WTC11 (cell line): ENCODE measurements around the gene ANKRD52. TPM values are rescaled to one million over a fixed set of nuclear protein-coding genes. Genes with fewer than 3 reads are reported as not detected.

Experiments used
- ATAC-seq: fragments of 200-7000 bp; cut with Tn5 transposase; 2 replicates; pipeline ENCODE4 v1.10.0; 2021; ENCODE audit warnings: mild to moderate bottlenecking, moderate library complexity
- CTCF ChIA-PET: fragments of 300-600 bp; sonication (Branson Sonifier 250); formaldehyde crosslinking; loops from one replicate; lab custom pipeline; 2021; ENCODE audit warnings: antibody characterized with exemption; lab: Charles Lee
- POLR2A ChIA-PET: fragments of 350-600 bp; sonication (Branson Sonifier 250); formaldehyde crosslinking; loops from one replicate; lab custom pipeline; 2021; ENCODE audit warnings: antibody characterized with exemption; lab: Charles Lee
- DNase-seq: peaks from one replicate; pipeline ENCODE4 v3.0.0; 2021; ENCODE audit warnings: low spot score
- H3K27ac Mint-ChIP-seq: 2 replicates; pipeline ENCODE4 v1.8.0; 2021; ENCODE audit warnings: mixed read lengths
- H3K27me3 Mint-ChIP-seq: 2 replicates; pipeline ENCODE4 v1.8.0; 2021; ENCODE audit warnings: low read depth, mild to moderate bottlenecking, moderate library complexity, mixed read lengths
- H3K36me3 Mint-ChIP-seq: 2 replicates; pipeline ENCODE4 v1.8.0; 2021; ENCODE audit warnings: mixed read lengths
- H3K4me1 Mint-ChIP-seq: 2 replicates; pipeline ENCODE4 v1.8.0; 2022; ENCODE audit warnings: mixed read lengths
- H3K4me3 Mint-ChIP-seq: 2 replicates; pipeline ENCODE4 v1.8.0; 2021; ENCODE audit warnings: mild to moderate bottlenecking, moderate library complexity, mixed read lengths
- H3K9me3 Mint-ChIP-seq: 2 replicates; pipeline ENCODE4 v1.8.0; 2021; ENCODE audit warnings: mixed read lengths
- AR ChIP-seq: fragments of 250-450 bp; sonication (Bioruptor Pico); IDR thresholded peaks from 2 replicates; pipeline ENCODE4 v1.9.0; 2021; ENCODE audit warnings: mild to moderate bottlenecking
- ATF1 ChIP-seq: sonication (generic); formaldehyde crosslinking; IDR thresholded peaks from 2 replicates; pipeline ENCODE4 v1.8.1; 2023; ENCODE audit warnings: mild to moderate bottlenecking, moderate library complexity, missing genetic modification reagents
- ATF6 ChIP-seq: sonication (generic); formaldehyde crosslinking; IDR thresholded peaks from 2 replicates; pipeline ENCODE4 v1.8.1; 2023; ENCODE audit warnings: mild to moderate bottlenecking, missing genetic modification reagents
- CREB1 ChIP-seq: sonication (generic); formaldehyde crosslinking; IDR thresholded peaks from 2 replicates; pipeline ENCODE4 v1.8.0; 2023; ENCODE audit warnings: mild to moderate bottlenecking, missing genetic modification reagents
- ELF4 ChIP-seq: sonication (generic); formaldehyde crosslinking; IDR thresholded peaks from 2 replicates; pipeline ENCODE4 v1.8.1; 2022; ENCODE audit warnings: low read depth, mild to moderate bottlenecking, moderate library complexity, missing genetic modification reagents
- ERG ChIP-seq: fragments of 250-450 bp; sonication (Bioruptor Pico); IDR thresholded peaks from 2 replicates; pipeline ENCODE4 v1.8.0; 2021; ENCODE audit warnings: mild to moderate bottlenecking
- FOXK1 ChIP-seq: sonication (generic); formaldehyde crosslinking; IDR thresholded peaks from 2 replicates; pipeline ENCODE4 v1.8.0; 2022; ENCODE audit warnings: mild to moderate bottlenecking, moderate library complexity, missing genetic modification reagents
- FOXP1 ChIP-seq: sonication (generic); formaldehyde crosslinking; IDR thresholded peaks from 2 replicates; pipeline ENCODE4 v1.8.0; 2022; ENCODE audit warnings: missing genetic modification reagents, mild to moderate bottlenecking, moderate library complexity, borderline replicate concordance
- FOXP4 ChIP-seq: sonication (generic); formaldehyde crosslinking; IDR thresholded peaks from 2 replicates; pipeline ENCODE4 v1.8.0; 2022; ENCODE audit warnings: mild to moderate bottlenecking, missing genetic modification reagents
- GRHL2 ChIP-seq: fragments of 250-450 bp; sonication (Bioruptor Pico); IDR thresholded peaks from 2 replicates; pipeline ENCODE4 v1.8.0; 2022; ENCODE audit warnings: mild to moderate bottlenecking, moderate library complexity; ENCODE audit not compliant: insufficient replicate concordance, severe bottlenecking
- KAT7 ChIP-seq: sonication (generic); formaldehyde crosslinking; IDR thresholded peaks from 2 replicates; pipeline ENCODE4 v1.8.1; 2023; ENCODE audit warnings: missing genetic modification reagents, mild to moderate bottlenecking, borderline replicate concordance
- NFE2L1 ChIP-seq: sonication (generic); formaldehyde crosslinking; IDR thresholded peaks from 2 replicates; pipeline ENCODE4 v1.8.1; 2023; ENCODE audit warnings: missing genetic modification reagents
- NR1H2 ChIP-seq: sonication (generic); formaldehyde crosslinking; IDR thresholded peaks from 2 replicates; pipeline ENCODE4 v1.9.0; 2021; ENCODE audit warnings: mild to moderate bottlenecking, moderate library complexity, missing genetic modification reagents
- NR3C1 ChIP-seq: sonication (generic); formaldehyde crosslinking; conservative IDR thresholded peaks from 2 replicates; pipeline ENCODE4 v1.8.1; 2023; ENCODE audit warnings: low read depth, mild to moderate bottlenecking, missing genetic modification reagents
- SMAD3 ChIP-seq: sonication (generic); formaldehyde crosslinking; IDR thresholded peaks from 2 replicates; pipeline ENCODE4 v1.8.0; 2022; ENCODE audit warnings: missing genetic modification reagents, mild to moderate bottlenecking, borderline replicate concordance
- SMAD4 ChIP-seq: sonication (generic); formaldehyde crosslinking; IDR thresholded peaks from 2 replicates; pipeline ENCODE4 v1.8.0; 2022; ENCODE audit warnings: mild to moderate bottlenecking, missing genetic modification reagents
- USF1 ChIP-seq: sonication (generic); formaldehyde crosslinking; IDR thresholded peaks from 2 replicates; pipeline ENCODE4 v1.8.0; 2022; ENCODE audit warnings: mild to moderate bottlenecking, missing genetic modification reagents
- ZNF281 ChIP-seq: sonication (generic); formaldehyde crosslinking; IDR thresholded peaks from 2 replicates; pipeline ENCODE4 v1.8.0; 2023; ENCODE audit warnings: mild to moderate bottlenecking, missing genetic modification reagents
- ZNF317 ChIP-seq: sonication (generic); formaldehyde crosslinking; IDR thresholded peaks from 2 replicates; pipeline ENCODE4 v1.8.1; 2023; ENCODE audit warnings: low read depth, mild to moderate bottlenecking, moderate library complexity, missing genetic modification reagents, borderline replicate concordance
- ZNF512 ChIP-seq: sonication (generic); formaldehyde crosslinking; IDR thresholded peaks from 2 replicates; pipeline ENCODE4 v1.8.1; 2022; ENCODE audit warnings: missing genetic modification reagents, borderline replicate concordance
- total RNA-seq: library from RNA; stranded (reverse); gene quantifications from 3 replicates; pipeline ENCODE4 v1.2.3, GENCODE V29; 2021

Gene ANKRD52
- total RNA-seq, 1 experiment from 2014 or later, result 41.2 TPM

- CTCF ChIA-PET, result no interaction called here
Observed at GRCh38 chr12:56241424-56242303, 16.5 kb downstream of the ANKRD52 start.

More at GRCh38 chr12:56241424-56242303, 16.5 kb downstream of the ANKRD52 start:
- DNase-seq (no peak), ATAC-seq (no peak)
- POLR2A ChIA-PET, result no interaction called here
- Mint-ChIP-seq H3K27ac (no peak overlapping the region), H3K36me3 (peaks cover 52% of the 10 kb centered on the region), H3K27me3 (no peaks in the 10 kb centered on the region), H3K4me3 (no peak overlapping the region), H3K4me1 (peaks cover 6% of the 10 kb centered on the region), H3K9me3 (no peaks in the 10 kb centered on the region)
- no peak for TF ChIP-seq FOXP4 (CRISPR knock-in tag)
- TF ChIP-seq AR, result no peak
- TF ChIP-seq ZNF512 (CRISPR knock-in tag), result no peak
- TF ChIP-seq KAT7 (CRISPR knock-in tag), result no peak
- TF ChIP-seq NR1H2 (CRISPR knock-in tag), result no peak
- TF ChIP-seq SMAD3, result no peak
- TF ChIP-seq ATF1 (CRISPR knock-in tag), result no peak
- no peak for TF ChIP-seq ELF4
- no peak for TF ChIP-seq ZNF317 (CRISPR knock-in tag)
- TF ChIP-seq CREB1 (CRISPR knock-in tag), result no peak
- TF ChIP-seq NFE2L1 (CRISPR knock-in tag), result no peak
- no peak for TF ChIP-seq FOXP1 (CRISPR knock-in tag)
- no peak for TF ChIP-seq ATF6
- TF ChIP-seq SMAD4, result no peak
- no peak for TF ChIP-seq GRHL2 (CRISPR knock-in tag)
- TF ChIP-seq NR3C1 (CRISPR knock-in tag), result no peak
- TF ChIP-seq ERG (CRISPR knock-in tag), result no peak
- TF ChIP-seq ZNF281, result no peak
- TF ChIP-seq FOXK1, result no peak
- no peak for TF ChIP-seq USF1 (CRISPR knock-in tag)
